ENCODE results near the gene DGKE. TPM values are rescaled to one million over a fixed set of nuclear protein-coding genes. Genes with fewer than 3 reads are reported as not detected.

The DGKE gene
- total RNA-seq, 4 donors from 2014 or later, result 7.2 to 21.7 (median 14.7) TPM

- Histone ChIP-seq H3K27me3 (no peaks in the 10 kb centered on the region), H3K9me3 (no peaks in the 10 kb centered on the region), H3K4me1 (peaks cover 7 to 18% of the 10 kb centered on the region in 2 donors), H3K27ac (peak overlapping the region; percentile 56 to 93 (median 80)), H3K36me3 (no peaks in the 10 kb centered on the region), H3K4me3 (replicated peaks in 1 of 3) (peak overlapping the region; percentile 29 to 88 (median 50))
- TF ChIP-seq, protein P1, sequence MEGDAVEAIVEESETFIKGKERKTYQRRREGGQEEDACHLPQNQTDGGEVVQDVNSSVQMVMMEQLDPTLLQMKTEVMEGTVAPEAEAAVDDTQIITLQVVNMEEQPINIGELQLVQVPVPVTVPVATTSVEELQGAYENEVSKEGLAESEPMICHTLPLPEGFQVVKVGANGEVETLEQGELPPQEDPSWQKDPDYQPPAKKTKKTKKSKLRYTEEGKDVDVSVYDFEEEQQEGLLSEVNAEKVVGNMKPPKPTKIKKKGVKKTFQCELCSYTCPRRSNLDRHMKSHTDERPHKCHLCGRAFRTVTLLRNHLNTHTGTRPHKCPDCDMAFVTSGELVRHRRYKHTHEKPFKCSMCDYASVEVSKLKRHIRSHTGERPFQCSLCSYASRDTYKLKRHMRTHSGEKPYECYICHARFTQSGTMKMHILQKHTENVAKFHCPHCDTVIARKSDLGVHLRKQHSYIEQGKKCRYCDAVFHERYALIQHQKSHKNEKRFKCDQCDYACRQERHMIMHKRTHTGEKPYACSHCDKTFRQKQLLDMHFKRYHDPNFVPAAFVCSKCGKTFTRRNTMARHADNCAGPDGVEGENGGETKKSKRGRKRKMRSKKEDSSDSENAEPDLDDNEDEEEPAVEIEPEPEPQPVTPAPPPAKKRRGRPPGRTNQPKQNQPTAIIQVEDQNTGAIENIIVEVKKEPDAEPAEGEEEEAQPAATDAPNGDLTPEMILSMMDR (IDR thresholded peaks at IDR 0.05), result no peak
- no peak for TF ChIP-seq POLR2A (IDR thresholded peaks at IDR 0.05)
- peak; percentile 39 to 51 for DNase-seq
- intact Hi-C loops (cut with DNase I), result loop anchor here (10.0 kb wide), 1 partner anchor 282 kb away; no protein-coding TSS in a partner anchor
- WGBS, 2 donors, result 1 to 4% methylated on average over 15 to 41 of the region's 95 CpGs
These were observed 718 bp upstream of the DGKE start for GRCh38 chr17:56833057-56833808.

- H3K36me3 ChIP-seq, result no peaks in the 10 kb centered on the region
- WGBS, 2 donors, result 12 to 22% methylated on average over 18 to 35 of the region's 81 CpGs
- peak overlapping the region; percentile 72 to 93 (median 75) for H3K27ac ChIP-seq
- peak in 1 of 2 donors; percentile 9 for TF ChIP-seq POLR2A (IDR thresholded peaks at IDR 0.05)
- TF ChIP-seq, protein P1 (IDR thresholded peaks at IDR 0.05), result peak in 4 of 6 experiments; percentile 14 to 29 (median 24)
- H3K9me3 ChIP-seq, result no peaks in the 10 kb centered on the region
- H3K4me1 ChIP-seq, result peaks cover 7 to 18% of the 10 kb centered on the region in 2 donors
- peak; percentile 64 to 65 for DNase-seq
- peak overlapping the region; percentile 5 to 88 (median 6) for H3K4me3 ChIP-seq (replicated peaks in 1 of 3)
- intact Hi-C loops (cut with DNase I), result loop anchor here (10.0 kb wide), 1 partner anchor 280 kb away; no protein-coding TSS in a partner anchor
- no peaks in the 10 kb centered on the region for H3K27me3 ChIP-seq
These were observed 671 bp downstream of the DGKE start for GRCh38 chr17:56834380-56835263.

GRCh38 chr17:56835264-56835585 is 1.3 kb downstream of the DGKE start:
- peak overlapping the region in 1 of 3 donors; percentile 75 for H3K27ac ChIP-seq
- intact Hi-C loops (cut with DNase I), result loop anchor here (10.0 kb wide), 1 partner anchor 280 kb away; no protein-coding TSS in a partner anchor
- TF ChIP-seq POLR2A (IDR thresholded peaks at IDR 0.05), result no peak
- TF ChIP-seq, protein P1 (IDR thresholded peaks at IDR 0.05), result no peak
- peak overlapping the region in 1 of 3 donors; percentile 88 for H3K4me3 ChIP-seq (replicated peaks in 1 of 3)
- H3K36me3 ChIP-seq, result no peaks in the 10 kb centered on the region
- H3K4me1 ChIP-seq, result peaks cover 7 to 18% of the 10 kb centered on the region in 2 donors
- 76 to 81% methylated on average over 7 of the region's 7 CpGs for WGBS, 2 donors
- no peak for DNase-seq
- H3K9me3 ChIP-seq, result no peaks in the 10 kb centered on the region
- no peaks in the 10 kb centered on the region for H3K27me3 ChIP-seq

DNA sequence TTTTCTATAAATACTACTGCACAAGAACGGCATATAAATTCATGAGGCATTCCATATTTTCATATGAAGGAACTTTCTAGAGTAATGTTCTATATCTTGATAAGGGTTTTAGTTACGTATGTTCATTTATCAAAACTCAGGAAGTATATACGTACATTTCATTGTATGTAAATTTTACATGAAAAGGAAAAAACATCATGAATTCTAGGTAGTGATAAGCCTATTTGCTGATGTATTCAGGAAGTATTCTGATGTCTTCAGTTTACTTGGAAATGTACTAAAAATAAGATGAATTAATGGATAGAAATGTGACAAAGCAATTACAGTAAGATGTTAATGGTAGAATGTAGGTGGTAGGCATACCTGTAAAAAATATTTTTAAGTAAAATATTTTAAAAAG is 4.7 kb downstream of the DGKE start:
- TF ChIP-seq, protein P1 (IDR thresholded peaks at IDR 0.05), result no peak
- TF ChIP-seq POLR2A (IDR thresholded peaks at IDR 0.05), result no peak
- WGBS, 2 donors, result 87 to 93% methylated on average over 3 of the region's 3 CpGs
- Histone ChIP-seq H3K27ac (no peak overlapping the region), H3K4me3 (replicated peaks in 1 of 3) (no peak overlapping the region), H3K9me3 (no peaks in the 10 kb centered on the region), H3K36me3 (no peaks in the 10 kb centered on the region), H3K4me1 (peaks cover 0 to 3% of the 10 kb centered on the region in 2 donors), H3K27me3 (no peaks in the 10 kb centered on the region)
- no peak for DNase-seq
- intact Hi-C loops (cut with DNase I), result loop anchor here (10.0 kb wide), 1 partner anchor 276 kb away; no protein-coding TSS in a partner anchor
